Stimulated activated CD8-positive, alpha-beta memory T cell treated with anti-CD3 and anti-CD28 coated beads, Interleukin-2, amount 100 ng/mL, for 48 hours (primary cell): ENCODE data around the gene PLSCR5.

Source experiments
- DNase-seq, 2 donors: peaks; one replicate each; pipeline ENCODE4 v3.0.0-alpha.2; 2020; ENCODE audit warnings: low read depth in 2 of 2

The PLSCR5 gene

GRCh38 chr3:146605106-146605505 lies at the start of gene PLSCR5:
Gene PLSCR5 (minus strand): TSS chr3:146605346. CDS start chr3:146605212, 134 bp downstream.
- DNase-seq, result no peak

GRCh38 chr3:146653978-146654377 lies 48.8 kb upstream of the PLSCR5 start:
- no peak for DNase-seq

GRCh38 chr3:146650691-146651442 lies 45.7 kb upstream of the PLSCR5 start:
- DNase-seq, result no peak

GRCh38 chr3:146646261-146646660 lies 41.1 kb upstream of the PLSCR5 start:
- no peak for DNase-seq

- DNase-seq, result no peak
Measured at GRCh38 chr3:146640955-146641867, 36.1 kb upstream of the PLSCR5 start.

GRCh38 chr3:146640361-146640760 lies 35.2 kb upstream of the PLSCR5 start:
- DNase-seq, result no peak

- DNase-seq, result no peak
Measured at GRCh38 chr3:146638718-146639117, 33.6 kb upstream of the PLSCR5 start.

GRCh38 chr3:146637871-146638270 lies 32.7 kb upstream of the PLSCR5 start:
- no peak for DNase-seq

GRCh38 chr3:146636881-146637280 lies 31.7 kb upstream of the PLSCR5 start:
- no peak for DNase-seq

GRCh38 chr3:146634346-146634745 lies 29.2 kb upstream of the PLSCR5 start:
- DNase-seq, result no peak

GRCh38 chr3:146628671-146629070 lies 23.5 kb upstream of the PLSCR5 start:
- DNase-seq, result no peak

GRCh38 chr3:146626403-146627122 lies 21.4 kb upstream of the PLSCR5 start:
- DNase-seq, result no peak

- DNase-seq, result no peak
Measured at GRCh38 chr3:146625186-146625775, 20.1 kb upstream of the PLSCR5 start.

- no peak for DNase-seq
Measured at GRCh38 chr3:146621723-146622122, 16.6 kb upstream of the PLSCR5 start.

- DNase-seq, result no peak
Measured at GRCh38 chr3:146612015-146612414, 6.9 kb upstream of the PLSCR5 start.

GRCh38 chr3:146611096-146611495 lies 6.0 kb upstream of the PLSCR5 start:
- no peak for DNase-seq

- DNase-seq, result no peak
Measured at GRCh38 chr3:146598535-146598934, 6.6 kb downstream of the PLSCR5 start.

GRCh38 chr3:146594843-146595482 lies 10.2 kb downstream of the PLSCR5 start:
- no peak for DNase-seq

- DNase-seq, result no peak
Measured at GRCh38 chr3:146593776-146594175, 11.4 kb downstream of the PLSCR5 start.

- no peak for DNase-seq
Measured at GRCh38 chr3:146590521-146590920, 14.6 kb downstream of the PLSCR5 start.

GRCh38 chr3:146589899-146590508 lies 15.1 kb downstream of the PLSCR5 start:
- DNase-seq, result no peak
